Transverse colon (tissue), 4 donors: Measurements from ENCODE around the gene PIK3CB. TPM values are rescaled to one million over a fixed set of nuclear protein-coding genes. Genes with fewer than 3 reads are reported as not detected.
"Not testable (repeated sequence)": the region's sequence is repeated elsewhere in the genome, so short reads cannot be mapped to it uniquely, and the experiment has no call there.

ENCODE experiments used
- DNase-seq: peaks from one replicate; pipeline ENCODE4 v3.0.0-alpha.2; 2019
- H3K27ac ChIP-seq, 4 donors: fragments of 200-600 bp; sonication (generic); 2 replicates each; pipeline ENCODE4 v1.5.1; 2016 to 2018; ENCODE audit warnings: inconsistent platforms in 4 of 4
- H3K27me3 ChIP-seq: fragments of 200-600 bp; sonication (generic); 2 replicates; pipeline ENCODE4 v1.5.1; 2017; ENCODE audit warnings: inconsistent platforms
- H3K36me3 ChIP-seq, 4 donors: fragments of 200-600 bp; sonication (generic); 2 replicates each; pipeline ENCODE4 v1.5.1; 2017 to 2019; ENCODE audit warnings: inconsistent platforms in 4 of 4
- H3K4me1 ChIP-seq, 4 donors: fragments of 200-600 bp; sonication (generic); 2 replicates each; pipeline ENCODE4 v1.5.1; 2017 to 2020; ENCODE audit warnings: inconsistent platforms in 4 of 4
- H3K4me3 ChIP-seq, 4 donors: fragments of 200-600 bp; sonication (generic); 1 replicate in 1 of 4; 2 replicates in 3 of 4; pipeline versions ENCODE4 v1.5.1 to v1.6.1; 2017 to 2019; ENCODE audit warnings: inconsistent platforms in 4 of 4
- H3K9me3 ChIP-seq, 2 donors: fragments of 200-600 bp; sonication (generic); 2 replicates each; pipeline ENCODE4 v1.5.1; 2017 to 2019; ENCODE audit warnings: inconsistent platforms in 2 of 2
- EP300 ChIP-seq: sonication (generic); formaldehyde crosslinking; IDR thresholded peaks from one replicate; pipeline ENCODE4 v1.6.1; 2017; ENCODE audit warnings: antibody characterized with exemption, low read depth
- POLR2A ChIP-seq: fragments of 450-650 bp; IDR thresholded peaks from one replicate; pipeline ENCODE4 v1.6.1; 2016; ENCODE audit warnings: antibody characterized with exemption, mild to moderate bottlenecking, moderate library complexity
- POLR2AphosphoS5 ChIP-seq, 3 donors: sonication (generic); formaldehyde crosslinking; IDR thresholded peaks; one replicate each; pipeline ENCODE4 v1.6.1; 2016; ENCODE audit warnings: antibody characterized with exemption in 3 of 3
- WGBS, 2 donors: methylation state at CpG; one replicate each; pipeline ENCODE4 v1.1.5; 2018; ENCODE audit warnings: low coverage in 1 of 2; 5-methylcytosine and 5-hydroxymethylcytosine counted together
- in situ Hi-C, 4 donors: fragments of 200-750 bp; cut with MboI; loops; one replicate each; pipeline versions ENCODE4 v1.15.0 to v1.15.1; 2017; ENCODE audit warnings: low sequenced_read_pairs in 3 of 4, low pct_ligation_motif_present in 1 of 4, low pct_unique_long_range_greater_than_20kb in 1 of 4
- intact Hi-C: fragments of 100-400 bp; cut with DNase I; formaldehyde crosslinking; loops from one replicate; pipeline ENCODE4 v1.15.1; 2023; ENCODE audit warnings: low total_unique reads
- total RNA-seq, 4 donors: library from RNA; depleted of rRNA; stranded (reverse); fragments of >200 nt; gene quantifications; one replicate each; pipeline ENCODE4 v1.1.0, GENCODE V29; 2016
- TF ChIP-seq, protein P1 (sequence below), 5 experiments: fragments of 200-600 bp in 3 of 5; fragments of 450-650 bp in 2 of 5; sonication (generic) in 3 of 5; IDR thresholded peaks; 1 replicate in 2 of 5; 2 replicates in 3 of 5; pipeline ENCODE4 v1.5.1; 2016 to 2017; ENCODE audit warnings: antibody characterized with exemption in 5 of 5, inconsistent platforms in 3 of 5, mild to moderate bottlenecking in 2 of 5, moderate library complexity in 1 of 5

The PIK3CB gene
- total RNA-seq, 4 donors from 2014 or later = 52.4 to 98.4 (median 76.0) TPM

DNA sequence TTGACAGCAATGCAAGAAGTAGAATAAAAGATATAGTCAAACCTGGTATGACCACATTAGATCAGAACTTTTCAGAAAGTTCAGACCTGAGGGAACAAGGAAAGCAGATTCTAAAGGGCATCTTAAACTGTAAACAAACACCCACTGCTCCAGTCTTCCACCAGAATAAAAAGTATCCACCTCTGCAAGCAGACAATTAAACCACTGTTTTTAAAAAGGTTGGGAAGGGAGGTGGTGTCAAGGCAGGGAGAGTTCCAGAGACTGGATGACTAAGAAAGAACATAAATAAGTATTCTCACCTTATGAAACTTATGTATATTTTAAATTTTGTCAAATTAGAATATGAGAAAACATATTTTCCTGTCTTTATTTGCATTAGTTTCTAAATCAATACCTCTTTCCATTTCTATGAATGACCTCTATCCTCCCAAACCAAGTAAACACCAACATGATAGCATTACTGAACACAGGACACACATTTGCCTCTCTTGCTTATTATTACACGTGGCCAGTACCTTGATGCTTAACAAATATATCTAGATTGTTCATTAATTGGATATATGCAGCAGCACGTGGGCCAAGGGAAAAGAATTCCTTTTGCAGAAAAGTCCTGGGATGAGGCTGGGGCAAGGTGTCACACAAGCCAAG, 31.6 kb downstream of the PIK3CB start:
- Histone ChIP-seq H3K27ac (no peak overlapping the region), H3K36me3 (no peaks in the 10 kb centered on the region), H3K4me1 (peaks cover 0 to 23% (median 0%) of the 10 kb centered on the region in 4 donors), H3K4me3 (no peak overlapping the region), H3K9me3 (no peaks in the 10 kb centered on the region), H3K27me3 (no peaks in the 10 kb centered on the region)
- intact Hi-C loops (no loop called here), in situ Hi-C loops (no loop called here)
- 68 to 77% methylated on average over 2 of the region's 2 CpGs for WGBS, 2 donors
- TF ChIP-seq EP300 = no peak
- TF ChIP-seq POLR2AphosphoS5 (IDR thresholded peaks at IDR 0.05) = no peak
- TF ChIP-seq, protein P1, sequence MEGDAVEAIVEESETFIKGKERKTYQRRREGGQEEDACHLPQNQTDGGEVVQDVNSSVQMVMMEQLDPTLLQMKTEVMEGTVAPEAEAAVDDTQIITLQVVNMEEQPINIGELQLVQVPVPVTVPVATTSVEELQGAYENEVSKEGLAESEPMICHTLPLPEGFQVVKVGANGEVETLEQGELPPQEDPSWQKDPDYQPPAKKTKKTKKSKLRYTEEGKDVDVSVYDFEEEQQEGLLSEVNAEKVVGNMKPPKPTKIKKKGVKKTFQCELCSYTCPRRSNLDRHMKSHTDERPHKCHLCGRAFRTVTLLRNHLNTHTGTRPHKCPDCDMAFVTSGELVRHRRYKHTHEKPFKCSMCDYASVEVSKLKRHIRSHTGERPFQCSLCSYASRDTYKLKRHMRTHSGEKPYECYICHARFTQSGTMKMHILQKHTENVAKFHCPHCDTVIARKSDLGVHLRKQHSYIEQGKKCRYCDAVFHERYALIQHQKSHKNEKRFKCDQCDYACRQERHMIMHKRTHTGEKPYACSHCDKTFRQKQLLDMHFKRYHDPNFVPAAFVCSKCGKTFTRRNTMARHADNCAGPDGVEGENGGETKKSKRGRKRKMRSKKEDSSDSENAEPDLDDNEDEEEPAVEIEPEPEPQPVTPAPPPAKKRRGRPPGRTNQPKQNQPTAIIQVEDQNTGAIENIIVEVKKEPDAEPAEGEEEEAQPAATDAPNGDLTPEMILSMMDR (IDR thresholded peaks at IDR 0.05) = no peak
- TF ChIP-seq POLR2A = no peak
- DNase-seq = no peak

DNA sequence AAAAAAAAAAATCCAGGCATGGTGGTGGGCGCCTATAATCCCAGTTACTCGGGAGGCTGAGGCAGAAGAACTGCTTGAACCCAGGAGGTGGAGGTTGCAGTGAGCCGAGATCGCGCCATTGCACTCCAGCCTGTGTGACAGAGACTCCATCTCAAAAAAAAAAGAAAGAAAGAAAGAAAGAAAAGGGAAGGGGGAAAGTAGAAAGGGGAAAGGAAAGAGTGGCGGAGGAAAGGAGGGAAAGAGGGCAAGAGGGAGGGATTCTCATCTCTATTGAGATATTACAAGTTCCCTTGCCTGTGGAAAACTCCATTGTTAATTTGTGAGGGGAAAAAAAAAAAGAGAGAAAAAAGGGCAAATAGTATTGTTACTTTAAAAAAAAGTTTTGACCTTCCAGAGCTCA, 32.5 kb downstream of the PIK3CB start:
- H3K9me3 ChIP-seq, H3K36me3 ChIP-seq, H3K27ac ChIP-seq, in situ Hi-C loops, DNase-seq, H3K27me3 ChIP-seq, intact Hi-C loops, H3K4me3 ChIP-seq: not testable (repeated sequence)
- WGBS, 2 donors = 97% methylated on average over 6 of the region's 6 CpGs; no CpG with 5 or more reads in 1 of the 2 donors
- H3K4me1 ChIP-seq = peaks cover 0 to 20% (median 0%) of the 10 kb centered on the region in 4 donors

DNA sequence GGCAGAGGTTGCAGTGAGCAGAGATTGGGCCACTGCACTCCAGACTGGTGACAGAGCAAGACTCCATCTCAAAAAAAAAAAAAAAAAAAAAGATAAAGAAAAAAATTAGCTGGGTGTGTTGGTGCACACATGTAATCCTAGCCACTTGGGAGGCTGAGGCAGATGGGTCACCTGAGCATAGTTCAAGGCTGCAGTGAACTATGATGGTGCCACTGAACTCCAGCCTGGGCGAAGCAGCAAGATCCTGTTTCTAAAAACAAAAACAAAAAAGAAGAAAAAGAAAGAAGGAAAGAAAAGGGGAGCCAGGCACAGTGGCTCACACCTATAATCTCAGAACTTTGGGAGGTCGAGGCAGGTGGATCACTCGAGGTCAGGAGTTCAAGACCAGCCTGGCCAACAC, 32.9 kb downstream of the PIK3CB start:
- 95 to 100% methylated on average over 1 to 3 of the region's 3 CpGs for WGBS, 2 donors
- Histone ChIP-seq H3K9me3 (no peaks in the 10 kb centered on the region), H3K4me3 (no peak overlapping the region), H3K36me3 (no peaks in the 10 kb centered on the region), H3K27ac (no peak overlapping the region), H3K27me3 (no peaks in the 10 kb centered on the region), H3K4me1 (peaks cover 0 to 20% (median 0%) of the 10 kb centered on the region in 4 donors)
- DNase-seq = no peak
- intact Hi-C loops = no loop called here
- in situ Hi-C loops = no loop called here
- no peak for TF ChIP-seq POLR2AphosphoS5 (IDR thresholded peaks at IDR 0.05)
- TF ChIP-seq, protein P1 (IDR thresholded peaks at IDR 0.05) = no peak
- no peak for TF ChIP-seq EP300

DNA sequence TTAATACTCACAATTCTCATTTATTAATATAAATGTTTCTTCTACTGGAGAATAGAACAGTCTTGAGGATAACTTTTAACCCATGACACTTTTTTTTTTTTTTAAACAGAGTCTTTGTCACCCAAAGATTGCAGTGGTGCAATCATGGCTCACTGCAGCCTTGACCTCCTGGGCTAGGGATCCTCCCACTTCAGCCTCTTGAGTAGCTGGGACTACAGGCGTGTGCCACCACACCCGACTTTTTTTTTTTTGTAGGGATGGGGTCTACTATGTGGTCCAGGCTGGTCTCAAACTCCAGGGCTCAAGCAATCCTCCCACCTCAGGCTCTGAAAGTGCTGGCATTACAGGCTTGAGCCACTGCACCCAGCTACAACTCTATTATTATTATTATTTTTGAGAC, 34.5 kb downstream of the PIK3CB start:
- intact Hi-C loops = no loop called here
- in situ Hi-C loops = no loop called here

More for the DNA sequence above, 34.5 kb downstream of the PIK3CB start:
- H3K36me3 ChIP-seq = no peaks in the 10 kb centered on the region
- TF ChIP-seq POLR2AphosphoS5 (IDR thresholded peaks at IDR 0.05) (no peak), EP300 (no peak), POLR2A (no peak)
- TF ChIP-seq, protein P1 (IDR thresholded peaks at IDR 0.05) = no peak
- H3K9me3 ChIP-seq = no peaks in the 10 kb centered on the region
- H3K27me3 ChIP-seq = no peaks in the 10 kb centered on the region
- 80 to 97% methylated on average over 2 of the region's 2 CpGs for WGBS, 2 donors
- no peak overlapping the region for H3K4me3 ChIP-seq
- no peak for DNase-seq
- H3K27ac ChIP-seq = no peak overlapping the region
- H3K4me1 ChIP-seq = peaks cover 0 to 20% (median 0%) of the 10 kb centered on the region in 4 donors
